A549 (cell line): Measurements from ENCODE around the gene KRTAP9-3. TPM values are rescaled to one million over a fixed set of nuclear protein-coding genes. Genes with fewer than 3 reads are reported as not detected.
"Not testable (repeated sequence)": the region's sequence is repeated elsewhere in the genome, so short reads cannot be mapped to it uniquely, and the experiment has no call there.

ENCODE experiments used
- ATAC-seq, 2 experiments: fragments of 200-7000 bp in 1 of 2; fragments of >200 bp in 1 of 2; cut with Nextera tagmentation in 1 of 2; cut with Tn5 transposase in 1 of 2; 3 replicates each; pipeline versions ENCODE4 v1.8.0 to v1.9.1; 2018 to 2020; ENCODE audit warnings: mild to moderate bottlenecking in 1 of 2, moderate library complexity in 1 of 2
- CTCF ChIA-PET: fragments of 300-600 bp; sonication (Branson Sonifier 250); formaldehyde crosslinking; extraction: SDS; loops from one replicate; lab custom pipeline; 2021; ENCODE audit warnings: antibody characterized with exemption, inconsistent platforms; lab: Yijun Ruan, JAX
- POLR2A ChIA-PET: fragments of 350-600 bp; formaldehyde crosslinking; extraction: SDS; loops from one replicate; lab custom pipeline; 2021; ENCODE audit warnings: antibody characterized with exemption, inconsistent platforms; lab: Yijun Ruan, JAX
- DNase-seq, 2 experiments: peaks; one replicate each; pipeline versions ENCODE4 v3.0.0 to v3.0.0-alpha.2; 2011 to 2016; ENCODE audit warnings: low read depth in 1 of 2, low spot score in 1 of 2
- FAIRE-seq: peaks from 2 replicates; lab custom pipeline; 2011; peaks lifted over from hg19 to GRCh38; lab: Jason Lieb, UNC
- H3K27ac ChIP-seq, 2 experiments: fragments of >200 bp; sonication (Bioruptor Twin); formaldehyde crosslinking; 3 replicates each; pipeline ENCODE4 v1.5.1; 2016 to 2017
- H3K4me1 ChIP-seq: fragments of >200 bp; sonication (Bioruptor Twin); formaldehyde crosslinking; 3 replicates; pipeline ENCODE4 v1.6.1; 2016
- H3K4me2 ChIP-seq: fragments of >200 bp; sonication (Bioruptor Twin); formaldehyde crosslinking; 3 replicates; pipeline ENCODE4 v1.6.1; 2016
- H3K4me3 ChIP-seq: fragments of >200 bp; sonication (Bioruptor Twin); formaldehyde crosslinking; 3 replicates; pipeline ENCODE4 v1.5.1; 2016
- H3K9me3 ChIP-seq: fragments of >200 bp; sonication (Bioruptor Twin); formaldehyde crosslinking; 3 replicates; pipeline ENCODE4 v1.6.1; 2016
- CBX8 ChIP-seq: fragments of 200-600 bp; sonication (generic); IDR thresholded peaks from 2 replicates; pipeline ENCODE4 v1.6.1; 2016
- CEBPB ChIP-seq, 2 experiments: fragments of >200 bp in 1 of 2; sonication (Bioruptor Twin) in 1 of 2; formaldehyde crosslinking in 1 of 2; IDR thresholded peaks; 2 replicates each; pipeline ENCODE4 v1.6.1; 2012 to 2016
- CHD4 ChIP-seq: fragments of 200-600 bp; sonication (generic); IDR thresholded peaks from 2 replicates; pipeline ENCODE4 v1.6.1; 2016; ENCODE audit warnings: antibody characterized with exemption, mild to moderate bottlenecking, borderline replicate concordance
- EHF ChIP-seq: fragments of 250-450 bp; sonication (Bioruptor Pico); IDR thresholded peaks from 2 replicates; pipeline ENCODE4 v1.5.0; 2020; ENCODE audit warnings: mild to moderate bottlenecking
- EHMT2 ChIP-seq: fragments of 200-600 bp; sonication (generic); IDR thresholded peaks from 2 replicates; pipeline ENCODE4 v1.6.1; 2016; ENCODE audit warnings: antibody characterized with exemption, low read depth, mild to moderate bottlenecking, moderate library complexity
- ESRRA ChIP-seq: fragments of 150-350 bp; IDR thresholded peaks from 2 replicates; pipeline ENCODE4 v1.6.1; 2014; ENCODE audit warnings: mild to moderate bottlenecking, low read length, borderline replicate concordance
- FOSB ChIP-seq: fragments of 250-450 bp; sonication (Bioruptor Pico); IDR thresholded peaks from 2 replicates; pipeline ENCODE4 v1.5.0; 2020; ENCODE audit warnings: mild to moderate bottlenecking, moderate library complexity
- FOSL2 ChIP-seq, 2 experiments: fragments of 450-650 bp in 1 of 2; fragments of >200 bp in 1 of 2; sonication (Bioruptor Twin) in 1 of 2; formaldehyde crosslinking; IDR thresholded peaks; 2 replicates each; pipeline versions ENCODE4 v1.5.0 to v1.6.1; 2016 to 2020; ENCODE audit warnings: mild to moderate bottlenecking in 1 of 2, moderate library complexity in 1 of 2
- GATA3 ChIP-seq: IDR thresholded peaks from 2 replicates; pipeline ENCODE4 v1.6.1; 2012; ENCODE audit warnings: borderline replicate concordance
- HDAC2 ChIP-seq: fragments of 200-600 bp; sonication (generic); IDR thresholded peaks from 2 replicates; pipeline ENCODE4 v1.6.1; 2016
- HOXA7 ChIP-seq: fragments of 250-450 bp; sonication (Bioruptor Pico); IDR thresholded peaks from 2 replicates; pipeline ENCODE4 v1.5.0; 2020; ENCODE audit warnings: mild to moderate bottlenecking, moderate library complexity
- JUN ChIP-seq, 2 experiments: fragments of >200 bp; sonication (Bioruptor Twin); formaldehyde crosslinking; IDR thresholded peaks; 2 replicates in 1 of 2; 3 replicates in 1 of 2; pipeline ENCODE4 v1.6.1; 2016 to 2017
- MAFK ChIP-seq: fragments of 450-650 bp; IDR thresholded peaks from 2 replicates; pipeline ENCODE4 v1.6.1; 2014; ENCODE audit not compliant: partially characterized antibody
- MYC ChIP-seq: IDR thresholded peaks from 2 replicates; pipeline ENCODE4 v1.6.1; 2012; ENCODE audit warnings: mild to moderate bottlenecking, inconsistent platforms, low read length, improper control_type of control experiment, borderline replicate concordance
- RAD21 ChIP-seq, 2 experiments: fragments of >200 bp in 1 of 2; sonication (Bioruptor Twin) in 1 of 2; formaldehyde crosslinking in 1 of 2; IDR thresholded peaks in 1 of 2; conservative IDR thresholded peaks in 1 of 2; 2 replicates in 1 of 2; 3 replicates in 1 of 2; pipeline ENCODE4 v1.6.1; 2012 to 2018; ENCODE audit warnings: inconsistent platforms in 1 of 2
- RARB ChIP-seq: fragments of 250-450 bp; sonication (Bioruptor Pico); IDR thresholded peaks from 2 replicates; pipeline ENCODE4 v1.8.0; 2021; ENCODE audit warnings: mild to moderate bottlenecking, moderate library complexity
- SMC3 ChIP-seq: fragments of >200 bp; sonication (Bioruptor Twin); formaldehyde crosslinking; IDR thresholded peaks from 3 replicates; pipeline ENCODE4 v1.6.1; 2018; ENCODE audit warnings: inconsistent platforms
- SREBF2 ChIP-seq: fragments of 450-650 bp; IDR thresholded peaks from 2 replicates; pipeline ENCODE4 v1.6.1; 2014; ENCODE audit warnings: mild to moderate bottlenecking, moderate library complexity
- ZC3H11A ChIP-seq: fragments of 450-650 bp; IDR thresholded peaks from 2 replicates; pipeline ENCODE4 v1.6.1; 2014; ENCODE audit warnings: antibody characterized with exemption, mild to moderate bottlenecking
- ZNF302 ChIP-seq: fragments of 250-450 bp; sonication (Bioruptor Pico); IDR thresholded peaks from 2 replicates; pipeline ENCODE4 v1.9.0; 2021; ENCODE audit warnings: inconsistent platforms, mild to moderate bottlenecking, moderate library complexity
- ZSCAN20 ChIP-seq: fragments of 250-450 bp; sonication (Bioruptor Pico); IDR thresholded peaks from 2 replicates; pipeline ENCODE4 v1.8.0; 2022; ENCODE audit warnings: mild to moderate bottlenecking, moderate library complexity
- WGBS: methylation state at CpG from one replicate; pipeline ENCODE4 v1.1.6; 2017; ENCODE audit errors: missing lambda C conversion rate; 5-methylcytosine and 5-hydroxymethylcytosine counted together
- polyA plus RNA-seq, 4 experiments: library from polyadenylated mRNA; depleted of rRNA in 3 of 4; stranded (reverse); fragments of >200 nt; fragmentation: RNase III in 1 of 4; extraction: RNeasy Plus Mini Kit Qiagen cat#74134 plus additional on column Dnase treatment in 1 of 4; gene quantifications; 2 replicates in 3 of 4; 3 replicates in 1 of 4; pipeline ENCODE4 v1.2.3, GENCODE V29; 2011 to 2017
- TF ChIP-seq, protein P1 (sequence below): IDR thresholded peaks from 2 replicates; pipeline ENCODE4 v1.6.1; 2012
- TF ChIP-seq, protein P2 (sequence below): fragments of 250-450 bp; sonication (Bioruptor Pico); IDR thresholded peaks from 2 replicates; pipeline ENCODE4 v1.5.0; 2020; ENCODE audit warnings: low read depth, mild to moderate bottlenecking, moderate library complexity
- TF ChIP-seq, protein P3 (sequence below): fragments of >200 bp; sonication (Bioruptor Twin); formaldehyde crosslinking; IDR thresholded peaks from 2 replicates; pipeline ENCODE4 v1.6.1; 2016
- TF ChIP-seq, protein P4 (sequence below): IDR thresholded peaks from 2 replicates; pipeline ENCODE4 v1.6.1; 2012; ENCODE audit warnings: low read depth, borderline replicate concordance
- TF ChIP-seq, protein P5 (sequence below): fragments of 450-650 bp; IDR thresholded peaks from 2 replicates; pipeline ENCODE4 v1.6.1; 2014; ENCODE audit warnings: antibody characterized with exemption

KRTAP9-3 gene
- polyA plus RNA-seq, 2 of the 4 experiments (the other 2 are of a cell fraction), result not detected

DNA sequence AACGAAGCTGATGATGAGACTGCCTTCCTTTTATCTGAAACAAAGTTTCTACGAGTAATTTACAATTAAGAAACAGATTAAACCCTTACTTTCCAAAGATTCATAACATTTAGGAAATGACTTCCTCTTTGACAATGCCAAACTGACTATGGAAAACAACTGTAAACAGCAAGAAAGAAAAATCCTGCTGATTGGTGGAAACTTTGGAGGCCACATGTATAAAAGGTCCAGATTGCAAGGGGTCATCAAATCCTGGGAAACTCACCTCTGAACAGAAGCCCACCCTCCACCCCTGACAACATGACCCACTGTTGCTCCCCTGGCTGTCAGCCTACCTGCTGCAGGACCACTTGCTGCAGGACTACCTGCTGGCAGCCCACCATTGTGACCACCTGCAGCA lies 32.8 kb downstream of the KRTAP9-3 start, which contains the start of gene KRTAP9-6:
KRTAP9-6 (plus strand) TSS at position 301 of the 400 bp plus-strand sequence; CDS start at position 301, 0 bp downstream.
- H3K4me3 ChIP-seq, result no peak within 1 kb of the TSS
- TF ChIP-seq FOSB (CRISPR knock-in tag) (no peak), FOSL2 (IDR thresholded peaks at IDR 0.05) (no peak), FOSL2 (CRISPR knock-in tag; IDR thresholded peaks at IDR 0.05) (no peak), ZNF302 (no peak), CEBPB (IDR thresholded peaks at IDR 0.05) (no peak), ZSCAN20 (CRISPR knock-in tag) (no peak), ZC3H11A (no peak), RAD21 (conservative IDR thresholded peaks at IDR 0.05 in 1 of 2, IDR thresholded peaks at IDR 0.05 in 1 of 2) (no peak), SMC3 (no peak), JUN (IDR thresholded peaks at IDR 0.05) (no peak), HOXA7 (CRISPR knock-in tag) (no peak), CBX8 (no peak), MYC (no peak)
- TF ChIP-seq, protein P1, sequence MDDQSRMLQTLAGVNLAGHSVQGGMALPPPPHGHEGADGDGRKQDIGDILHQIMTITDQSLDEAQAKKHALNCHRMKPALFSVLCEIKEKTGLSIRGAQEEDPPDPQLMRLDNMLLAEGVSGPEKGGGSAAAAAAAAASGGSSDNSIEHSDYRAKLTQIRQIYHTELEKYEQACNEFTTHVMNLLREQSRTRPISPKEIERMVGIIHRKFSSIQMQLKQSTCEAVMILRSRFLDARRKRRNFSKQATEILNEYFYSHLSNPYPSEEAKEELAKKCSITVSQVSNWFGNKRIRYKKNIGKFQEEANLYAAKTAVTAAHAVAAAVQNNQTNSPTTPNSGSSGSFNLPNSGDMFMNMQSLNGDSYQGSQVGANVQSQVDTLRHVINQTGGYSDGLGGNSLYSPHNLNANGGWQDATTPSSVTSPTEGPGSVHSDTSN, result no peak
- TF ChIP-seq, all 56 proteins: peak for 0
- 29% methylated on average over 2 of the region's 2 CpGs for whole genome bisulfite sequencing
- H3K4me1 ChIP-seq, result no peaks in the 10 kb centered on the region
- ATAC-seq (no peak), FAIRE-seq (no peak), DNase-seq (no peak)
- H3K4me2 ChIP-seq, result no peak within 1 kb of the TSS
- no peak within 1 kb of the TSS for H3K27ac ChIP-seq
- H3K9me3 ChIP-seq, result no peaks in the 10 kb centered on the region
- ChIA-PET CTCF (interaction anchor here (1.4 kb wide), 1 partner anchor 11 kb away, joined by 4 read pairs; no protein-coding TSS in a partner anchor), POLR2A (no interaction called here)

DNA sequence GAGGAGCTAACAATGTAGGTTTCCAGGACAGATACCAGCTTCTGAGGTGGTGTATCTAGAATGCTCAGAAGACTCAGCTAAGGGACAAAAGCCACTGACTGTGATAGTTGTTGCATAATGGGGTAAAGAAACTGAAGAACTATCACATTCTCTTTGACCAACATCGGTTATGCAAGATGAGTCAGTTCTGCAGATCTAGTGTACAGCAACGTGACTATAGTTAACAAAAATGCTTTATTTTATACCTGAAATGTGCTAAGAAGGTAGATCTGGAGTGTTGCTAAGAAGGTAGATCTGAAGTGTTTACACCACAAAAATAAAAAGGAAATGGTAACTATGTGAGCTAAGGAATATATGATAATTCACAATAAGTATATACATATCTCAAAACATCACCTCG lies 35.5 kb downstream of the KRTAP9-3 start:
- POLR2A ChIA-PET, result no interaction called here
- DNase-seq (no peak), FAIRE-seq (no peak)

DNA sequence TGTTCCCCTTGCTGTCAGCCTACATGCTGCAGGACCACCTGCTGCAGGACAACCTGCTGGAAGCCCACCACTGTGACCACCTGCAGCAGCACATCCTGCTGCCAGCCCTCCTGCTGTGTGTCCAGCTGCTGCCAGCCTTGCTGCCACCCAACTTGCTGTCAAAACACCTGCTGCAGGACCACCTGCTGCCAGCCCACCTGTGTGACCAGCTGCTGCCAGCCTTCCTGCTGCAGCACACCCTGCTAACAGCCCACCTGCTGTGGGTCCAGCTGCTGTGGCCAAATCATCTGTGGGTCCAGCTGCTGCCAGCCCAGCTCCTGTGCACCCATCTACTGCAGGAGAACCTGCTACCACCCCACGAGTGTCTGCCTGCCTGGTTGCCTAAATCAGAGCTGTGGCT lies 39.1 kb downstream of the KRTAP9-3 start:
- H3K9me3 ChIP-seq, H3K4me3 ChIP-seq, POLR2A ChIA-PET, H3K4me2 ChIP-seq, FAIRE-seq, H3K27ac ChIP-seq, ATAC-seq, H3K4me1 ChIP-seq, DNase-seq: not testable (repeated sequence)
- WGBS, result 0% methylated on average over 1 of the region's 1 CpG
- CTCF ChIA-PET, result interaction anchor here (0.8 kb wide), 1 partner anchor 277 kb away, joined by 3 read pairs; no protein-coding TSS in a partner anchor

More for the DNA sequence above, 35.5 kb downstream of the KRTAP9-3 start:
- no peaks in the 10 kb centered on the region for H3K9me3 ChIP-seq
- ATAC-seq, result no peak
- H3K4me1 ChIP-seq, result no peaks in the 10 kb centered on the region
- no peak overlapping the region for H3K4me2 ChIP-seq
- CTCF ChIA-PET, result no interaction called here
- no peak overlapping the region for H3K4me3 ChIP-seq
- no peak for TF ChIP-seq RAD21 (conservative IDR thresholded peaks at IDR 0.05 in 1 of 2, IDR thresholded peaks at IDR 0.05 in 1 of 2)
- no peak for TF ChIP-seq RARB
- TF ChIP-seq, protein P2, sequence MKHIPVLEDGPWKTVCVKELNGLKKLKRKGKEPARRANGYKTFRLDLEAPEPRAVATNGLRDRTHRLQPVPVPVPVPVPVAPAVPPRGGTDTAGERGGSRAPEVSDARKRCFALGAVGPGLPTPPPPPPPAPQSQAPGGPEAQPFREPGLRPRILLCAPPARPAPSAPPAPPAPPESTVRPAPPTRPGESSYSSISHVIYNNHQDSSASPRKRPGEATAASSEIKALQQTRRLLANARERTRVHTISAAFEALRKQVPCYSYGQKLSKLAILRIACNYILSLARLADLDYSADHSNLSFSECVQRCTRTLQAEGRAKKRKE, result no peak
- no peak for TF ChIP-seq EHMT2
- TF ChIP-seq ESRRA, result no peak
- TF ChIP-seq, protein P3, sequence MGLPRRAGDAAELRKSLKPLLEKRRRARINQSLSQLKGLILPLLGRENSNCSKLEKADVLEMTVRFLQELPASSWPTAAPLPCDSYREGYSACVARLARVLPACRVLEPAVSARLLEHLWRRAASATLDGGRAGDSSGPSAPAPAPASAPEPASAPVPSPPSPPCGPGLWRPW, result no peak
- no peak for TF ChIP-seq MAFK
- no peak for TF ChIP-seq HDAC2
- TF ChIP-seq, protein P4, sequence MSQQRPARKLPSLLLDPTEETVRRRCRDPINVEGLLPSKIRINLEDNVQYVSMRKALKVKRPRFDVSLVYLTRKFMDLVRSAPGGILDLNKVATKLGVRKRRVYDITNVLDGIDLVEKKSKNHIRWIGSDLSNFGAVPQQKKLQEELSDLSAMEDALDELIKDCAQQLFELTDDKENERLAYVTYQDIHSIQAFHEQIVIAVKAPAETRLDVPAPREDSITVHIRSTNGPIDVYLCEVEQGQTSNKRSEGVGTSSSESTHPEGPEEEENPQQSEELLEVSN, result no peak
- no peak for TF ChIP-seq CHD4
- TF ChIP-seq EHF (CRISPR knock-in tag), result no peak
- TF ChIP-seq, protein P5, sequence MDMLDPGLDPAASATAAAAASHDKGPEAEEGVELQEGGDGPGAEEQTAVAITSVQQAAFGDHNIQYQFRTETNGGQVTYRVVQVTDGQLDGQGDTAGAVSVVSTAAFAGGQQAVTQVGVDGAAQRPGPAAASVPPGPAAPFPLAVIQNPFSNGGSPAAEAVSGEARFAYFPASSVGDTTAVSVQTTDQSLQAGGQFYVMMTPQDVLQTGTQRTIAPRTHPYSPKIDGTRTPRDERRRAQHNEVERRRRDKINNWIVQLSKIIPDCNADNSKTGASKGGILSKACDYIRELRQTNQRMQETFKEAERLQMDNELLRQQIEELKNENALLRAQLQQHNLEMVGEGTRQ, result no peak
- no peak for TF ChIP-seq SREBF2
- no peak for TF ChIP-seq ZNF302
- TF ChIP-seq GATA3, result no peak
- no peak for TF ChIP-seq JUN (IDR thresholded peaks at IDR 0.05)
- TF ChIP-seq ZSCAN20 (CRISPR knock-in tag), result no peak
- 61% methylated on average over 3 of the region's 3 CpGs for WGBS
- H3K27ac ChIP-seq, result no peak overlapping the region
